Epithelial cell of esophagus (primary cell): ENCODE data around the gene VILL.

Experiments used
- DNase-seq: peaks from one replicate; pipeline ENCODE4 v3.0.0; 2010; ENCODE audit warnings: low read depth
- H3K4me3 ChIP-seq: 2 replicates; pipeline ENCODE4 v1.5.1; 2011; ENCODE audit warnings: mild to moderate bottlenecking, low read length, control low read depth
- CTCF ChIP-seq: IDR thresholded peaks from 2 replicates; pipeline ENCODE4 v1.5.1; 2011; ENCODE audit warnings: low read depth, mild to moderate bottlenecking, low read length, control low read depth, inconsistent platforms; ENCODE audit not compliant: insufficient read depth; ENCODE audit errors: missing control alignments

Gene VILL

GRCh38 chr3:37979541-37980461, 10.8 kb upstream of the VILL start:
- TF ChIP-seq CTCF: no peak
- H3K4me3 ChIP-seq: no peak overlapping the region
- DNase-seq: no peak

- no peak for DNase-seq
- no peak overlapping the region for H3K4me3 ChIP-seq
- TF ChIP-seq CTCF: no peak
Measured at GRCh38 chr3:37980462-37981347, 9.9 kb upstream of the VILL start.

- H3K4me3 ChIP-seq: no peak overlapping the region
- TF ChIP-seq CTCF: no peak
- no peak for DNase-seq
Measured at GRCh38 chr3:37981348-37981664, 9.3 kb upstream of the VILL start.

- no peak for TF ChIP-seq CTCF
- DNase-seq: no peak
Measured at GRCh38 chr3:37982331-37982730, 8.3 kb upstream of the VILL start.

GRCh38 chr3:37984051-37984450, 6.5 kb upstream of the VILL start:
- peak; percentile 78 for DNase-seq
- no peak overlapping the region for H3K4me3 ChIP-seq
- no peak for TF ChIP-seq CTCF

More at GRCh38 chr3:37982331-37982730, 8.3 kb upstream of the VILL start:
- no peak overlapping the region for H3K4me3 ChIP-seq

- no peak for DNase-seq
- TF ChIP-seq CTCF: no peak
- no peak overlapping the region for H3K4me3 ChIP-seq
Measured at GRCh38 chr3:37984596-37984995, 6.0 kb upstream of the VILL start.
